ENCODE results near the gene UPK1B.
"Not testable (repeated sequence)": the region's sequence is repeated elsewhere in the genome, so short reads cannot be mapped to it uniquely, and the experiment has no call there.

Gene UPK1B

DNA sequence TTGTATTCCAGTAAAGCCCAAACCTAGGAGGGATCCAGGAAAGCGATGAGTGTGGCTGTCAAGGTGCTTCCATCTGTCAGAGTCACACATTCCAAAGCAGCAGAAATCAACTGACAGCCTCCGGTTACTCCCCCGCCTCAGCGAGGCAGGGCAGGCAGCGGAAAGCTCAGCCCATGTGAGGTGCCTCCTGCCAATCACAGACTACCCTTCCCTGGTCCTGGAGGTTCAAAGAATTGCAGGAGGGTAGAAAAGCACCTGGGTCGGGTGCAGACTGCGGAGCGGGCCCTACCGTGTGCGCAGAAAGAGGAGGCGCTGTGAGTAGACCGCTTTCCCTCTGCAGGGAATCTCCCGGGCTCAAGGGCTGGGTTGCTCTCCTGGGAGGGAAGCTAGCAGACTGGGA, at the start of gene UPK1B:
Gene UPK1B (plus strand): TSS at position 274 of the 400 bp plus-strand sequence. CDS start 13,144 bp downstream, outside the sequence.
- DNase-seq (ENCODE audit: low read depth, low spot score) = no peak

DNA sequence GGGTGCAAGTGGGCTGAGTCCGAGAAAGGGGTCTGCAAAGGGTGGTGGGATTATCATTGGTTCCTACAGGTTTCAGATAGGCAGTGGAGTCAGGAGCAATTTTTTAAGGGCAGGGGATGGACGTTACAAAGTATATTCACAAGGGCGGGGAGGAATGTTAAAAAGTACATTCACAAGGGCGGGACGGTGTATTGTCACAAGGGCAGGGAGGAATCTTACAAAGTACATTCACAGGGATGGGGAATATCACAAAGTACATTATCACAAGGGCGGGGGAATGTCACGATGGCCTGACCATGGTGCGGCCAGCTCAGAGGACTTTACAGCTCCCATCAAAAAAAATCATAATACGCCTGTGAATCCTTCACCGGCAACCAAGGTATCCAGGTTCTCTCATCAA, 48.1 kb upstream of the UPK1B start:
- DNase-seq (ENCODE audit: low read depth, low spot score) = no peak

DNA sequence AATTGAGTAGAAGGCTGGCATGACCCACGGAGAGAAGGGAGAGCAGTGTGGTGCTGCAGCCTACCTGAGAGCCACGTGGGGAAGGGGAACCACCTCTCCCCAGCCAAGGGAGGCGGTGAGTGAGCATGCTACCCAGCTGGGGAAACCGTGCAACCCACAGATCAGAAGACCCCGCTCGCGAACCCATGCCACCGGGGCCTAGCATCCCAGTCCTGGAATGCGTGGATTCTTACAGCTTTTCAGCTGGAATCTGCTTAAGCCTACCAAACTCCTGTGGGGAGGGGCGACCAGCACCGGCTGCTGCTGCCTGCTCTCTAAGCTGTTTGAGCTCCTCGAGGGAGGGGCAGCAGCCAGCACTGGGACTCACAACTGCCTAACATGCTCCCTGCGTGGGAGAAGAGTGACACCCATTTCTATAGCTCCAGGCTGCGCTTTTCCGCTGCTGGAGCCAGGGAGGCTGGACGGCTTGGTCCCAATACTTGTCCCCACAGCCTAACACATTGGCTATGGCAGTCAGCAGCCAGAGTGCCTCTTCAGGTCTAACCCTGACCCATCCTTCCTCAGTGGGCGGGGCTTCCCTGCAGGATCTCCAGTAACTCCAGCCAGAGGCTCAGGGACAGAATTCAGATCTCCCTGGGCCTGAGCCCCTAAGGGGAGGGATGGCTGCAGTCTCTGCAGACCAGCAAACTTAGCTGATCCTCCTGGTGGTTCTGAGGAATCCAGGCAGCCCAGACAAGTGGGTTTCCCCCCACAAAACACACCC, 47.5 kb upstream of the UPK1B start:
- DNase-seq (ENCODE audit: low read depth, low spot score) = no peak

DNA sequence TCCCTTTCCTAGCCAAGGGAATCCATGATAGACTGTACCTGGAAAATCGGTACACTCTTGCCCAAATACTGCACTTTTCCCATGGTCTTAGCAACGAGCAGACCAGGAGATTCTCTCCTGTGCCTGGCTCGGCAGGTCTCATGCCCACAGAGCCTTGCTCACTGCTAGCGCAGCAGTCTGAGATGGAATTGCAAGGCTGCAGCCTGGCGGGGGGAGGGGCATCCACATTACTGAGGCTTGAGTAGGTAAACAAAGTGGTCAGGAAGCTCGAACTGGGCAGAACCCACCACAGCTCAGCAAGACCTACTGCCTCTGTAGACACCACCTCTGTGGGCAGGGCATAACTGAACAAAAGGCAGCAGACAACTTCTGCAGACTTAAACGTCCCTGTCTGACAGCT, 43.1 kb upstream of the UPK1B start:
- DNase-seq (ENCODE audit: low read depth, low spot score) = not testable (repeated sequence)

DNA sequence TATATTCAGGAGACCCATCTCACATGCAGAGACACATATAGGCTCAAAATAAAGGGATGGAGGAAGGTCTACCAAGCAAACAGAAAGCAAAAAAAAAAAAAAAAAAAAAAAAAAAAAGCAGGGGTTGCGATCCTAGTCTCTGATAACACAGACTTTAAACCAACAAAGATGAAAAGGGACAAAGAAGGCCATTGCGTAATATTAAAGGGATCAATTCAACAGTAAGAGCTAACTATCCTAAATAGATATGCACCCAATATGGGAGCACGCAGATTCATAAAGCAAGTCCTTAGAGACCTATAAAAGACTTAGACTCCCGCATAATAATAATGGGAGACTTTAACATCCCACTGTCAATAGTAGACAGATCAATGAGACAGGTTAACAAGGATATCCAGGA, 41.1 kb upstream of the UPK1B start:
- DNase-seq (ENCODE audit: low read depth, low spot score) = not testable (repeated sequence)

DNA sequence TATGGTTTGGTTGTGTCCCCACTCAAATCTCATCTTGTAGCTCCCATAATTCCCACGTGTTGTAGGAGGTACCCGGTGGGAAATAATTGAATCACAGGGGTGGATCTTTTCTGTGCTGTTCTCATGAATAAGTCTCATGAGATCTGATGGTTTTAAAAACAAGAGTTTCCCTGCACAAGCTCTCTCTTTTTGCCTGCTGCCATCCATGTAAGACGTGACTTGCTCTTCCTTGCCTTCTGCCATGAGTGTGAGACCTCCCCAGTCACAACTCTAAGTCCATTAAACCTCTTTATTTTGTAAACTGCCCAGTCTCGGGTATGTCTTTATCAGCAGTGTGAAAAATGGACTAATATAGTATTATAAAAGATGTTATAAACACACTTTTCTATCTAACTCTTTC, 34.0 kb upstream of the UPK1B start:
- not testable (repeated sequence) for DNase-seq (ENCODE audit: low read depth, low spot score)

DNA sequence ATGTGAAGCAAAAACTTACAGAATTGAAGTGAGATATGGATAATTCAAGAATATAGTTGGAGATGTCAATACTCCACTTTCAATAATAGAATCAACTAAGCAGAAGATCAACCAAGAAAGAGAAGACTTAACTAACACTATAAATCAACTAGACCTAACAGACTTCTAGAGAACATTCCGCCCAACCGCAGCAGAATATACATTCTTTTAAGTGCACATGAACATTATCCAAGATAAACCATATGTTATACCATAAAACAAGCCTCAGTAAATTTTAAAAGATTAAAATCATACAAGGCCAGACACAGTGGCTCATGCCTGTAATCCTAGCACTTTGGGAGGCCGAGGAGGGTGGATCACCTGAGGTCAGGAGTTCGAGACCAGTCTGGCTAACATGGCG, 32.9 kb upstream of the UPK1B start:
- DNase-seq (ENCODE audit: low read depth, low spot score) = no peak

DNA sequence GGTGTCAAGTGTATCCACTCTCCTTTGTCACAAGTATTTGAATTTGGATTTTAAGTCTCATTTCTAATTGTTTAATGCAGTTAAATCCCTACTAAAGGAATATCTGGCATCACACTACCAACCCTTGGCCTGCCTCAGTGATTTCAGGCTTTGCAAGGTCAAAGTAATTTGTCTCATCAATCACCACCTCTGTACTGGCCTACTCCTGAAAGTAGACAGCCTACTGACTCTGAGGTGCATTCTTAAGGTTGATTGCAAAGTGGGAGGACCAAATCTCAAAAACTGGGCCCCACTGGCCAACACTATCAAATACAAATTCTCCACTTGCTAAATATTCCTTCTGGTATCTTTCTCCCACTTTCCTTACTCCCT, 28.3 kb upstream of the UPK1B start:
- DNase-seq (ENCODE audit: low read depth, low spot score) = no peak

DNA sequence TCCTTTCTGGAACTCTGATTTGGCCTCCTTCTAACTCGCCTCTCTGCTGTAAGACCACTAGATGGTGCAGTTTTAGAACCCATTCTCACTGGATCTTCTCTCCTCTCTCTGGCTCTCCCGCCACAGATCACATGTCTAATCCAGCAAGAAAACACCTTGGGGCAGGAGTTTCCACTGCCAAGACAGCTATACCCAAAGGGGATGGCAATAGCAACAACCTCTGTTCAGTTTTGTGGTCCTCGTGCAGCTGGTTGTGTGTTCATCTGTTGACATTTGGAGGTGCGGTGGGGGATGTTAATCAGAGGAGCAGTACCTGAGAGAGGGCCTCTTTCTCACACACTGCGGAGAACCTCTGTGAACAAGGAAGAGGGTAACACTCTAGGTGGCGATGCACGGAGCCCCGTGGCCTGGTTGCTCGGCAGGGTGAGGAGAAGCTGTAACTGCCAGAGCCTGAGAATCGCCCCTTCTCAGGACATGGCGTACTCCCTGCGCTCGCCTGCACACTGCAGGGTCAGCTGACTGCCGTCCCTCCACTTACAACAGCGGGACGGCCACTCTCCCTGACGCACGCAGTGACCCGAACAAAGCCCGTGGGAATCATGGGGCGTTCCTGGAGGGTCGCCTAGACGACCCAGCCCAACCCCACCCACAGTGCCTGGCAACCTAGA, 27.8 kb upstream of the UPK1B start, which contains the start of gene TEX55:
Gene TEX55 (plus strand): TSS at position 666 of the 668 bp plus-strand sequence. CDS start 25 bp downstream, outside the sequence.
- no peak for DNase-seq (ENCODE audit: low read depth, low spot score)

DNA sequence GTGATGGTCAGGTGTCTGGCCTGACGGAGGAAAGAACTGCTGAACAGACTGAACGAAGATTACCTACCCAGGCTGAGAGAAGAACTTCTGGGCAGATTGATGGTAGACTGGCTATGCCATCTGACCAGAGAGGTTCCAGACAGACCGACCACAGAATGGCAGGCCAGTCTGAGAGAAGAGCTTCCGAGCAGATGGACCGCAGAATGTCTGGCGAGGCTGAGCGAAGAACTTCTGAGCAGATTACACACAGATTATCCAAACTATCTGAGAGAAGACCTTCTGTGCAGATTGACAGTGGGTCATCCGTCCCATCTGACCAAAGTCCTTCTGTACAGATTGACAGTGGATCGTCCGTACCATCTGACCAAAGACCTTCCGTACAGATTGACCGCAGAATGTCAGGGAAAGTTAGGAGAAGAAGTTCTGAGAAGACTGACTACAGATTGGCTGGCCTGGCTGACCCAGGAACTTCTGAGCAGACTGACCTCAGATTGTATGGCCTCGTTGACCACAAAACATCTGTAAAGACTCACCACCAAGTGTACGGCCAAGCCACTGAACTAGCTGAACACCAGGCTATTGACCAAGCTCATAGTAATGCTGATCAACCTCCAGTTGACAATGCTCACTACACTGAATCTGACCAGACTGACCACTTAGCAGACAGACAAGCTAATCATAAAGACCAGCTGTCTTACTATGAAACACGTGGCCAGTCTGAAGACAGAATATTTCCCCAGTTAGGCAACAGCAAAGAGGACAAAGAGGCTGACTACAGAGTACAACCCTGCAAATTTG, 26.6 kb upstream of the UPK1B start:
- DNase-seq (ENCODE audit: low read depth, low spot score) = no peak

DNA sequence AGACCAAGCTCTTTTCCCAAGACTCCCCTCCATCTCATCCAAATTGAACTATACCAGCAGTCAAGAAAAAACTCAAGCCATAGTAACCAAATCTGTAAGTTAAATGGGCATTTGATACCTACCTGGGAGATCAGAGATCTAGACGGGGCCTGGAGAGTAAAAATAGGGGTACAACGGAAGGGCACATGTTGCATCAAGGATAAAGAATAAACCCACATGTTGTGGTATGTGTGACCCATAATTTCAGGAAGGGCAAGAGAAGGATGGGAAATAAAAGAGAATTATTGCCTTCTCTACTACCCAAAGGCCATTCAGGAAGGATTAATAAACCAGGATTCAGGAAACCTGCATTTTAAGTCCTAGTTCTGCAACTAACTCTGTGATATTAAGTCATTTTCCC, 25.9 kb upstream of the UPK1B start:
- no peak for DNase-seq (ENCODE audit: low read depth, low spot score)

DNA sequence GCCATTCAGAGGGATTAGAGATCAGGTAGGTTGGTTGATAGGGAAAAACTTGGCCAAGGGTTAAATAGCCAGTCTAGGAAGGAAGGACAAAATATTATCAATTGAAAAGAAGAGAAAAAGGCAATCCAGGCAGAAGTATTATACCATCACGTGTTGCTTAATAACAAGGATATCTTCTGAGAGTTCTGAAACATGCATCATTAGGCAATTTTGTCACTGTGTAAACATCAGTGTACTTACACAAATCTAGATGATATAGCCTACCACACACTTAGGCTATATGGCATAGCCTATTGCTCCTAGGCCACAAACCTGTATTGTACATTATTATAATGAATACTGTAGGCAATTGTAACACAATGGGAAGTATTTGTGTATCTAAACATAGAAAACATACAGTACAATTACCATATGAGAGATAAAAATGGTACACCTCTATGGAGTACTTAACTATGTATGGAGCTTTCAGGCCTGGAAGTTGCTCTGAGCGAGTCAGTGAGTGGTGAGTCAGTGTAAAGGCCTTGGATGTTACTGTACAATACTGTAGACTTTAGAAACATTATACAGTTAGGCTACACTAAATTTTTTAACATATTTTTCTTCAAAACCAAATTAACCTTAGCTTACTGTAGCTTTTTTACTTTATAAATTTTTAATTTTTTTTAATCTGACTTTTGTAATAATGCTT, 24.8 kb upstream of the UPK1B start:
- no peak for DNase-seq (ENCODE audit: low read depth, low spot score)

DNA sequence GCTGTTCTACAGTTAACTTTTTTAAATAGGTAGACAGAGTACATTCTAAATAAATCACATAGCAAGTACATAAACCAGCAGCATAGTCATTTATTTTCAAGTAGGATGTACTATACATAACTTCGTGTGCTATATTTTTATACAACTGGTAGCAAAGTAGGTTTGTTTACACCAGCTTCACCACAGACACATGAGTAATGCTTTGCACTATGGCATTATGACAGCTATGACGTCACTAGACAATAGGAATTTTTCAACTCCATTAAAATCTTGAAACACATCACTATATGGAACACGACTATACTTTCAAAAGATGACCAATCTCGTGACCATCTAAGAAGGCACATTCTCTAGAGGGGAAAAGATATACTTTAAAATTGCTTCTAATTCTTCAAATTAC, 23.9 kb upstream of the UPK1B start:
- no peak for DNase-seq (ENCODE audit: low read depth, low spot score)

DNA sequence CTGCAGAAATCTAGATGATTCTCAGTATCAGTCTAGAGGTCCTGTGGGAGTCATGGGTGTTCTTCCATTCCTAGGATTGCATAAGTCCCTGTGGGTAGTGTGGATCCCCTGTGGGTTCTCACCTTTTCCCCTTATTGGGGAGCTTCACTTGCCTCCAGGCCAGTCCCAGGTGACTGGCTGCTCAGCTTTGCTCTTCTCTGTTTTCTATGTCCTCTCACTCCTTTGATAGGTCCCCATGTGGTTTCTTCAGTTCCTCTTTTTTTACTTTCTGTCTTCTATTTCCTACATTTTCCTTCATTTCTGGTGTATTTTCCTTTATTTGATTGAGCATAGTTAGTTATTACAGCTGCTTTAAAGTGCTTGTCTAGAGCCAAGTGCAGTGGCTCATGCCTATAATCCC, 16.5 kb upstream of the UPK1B start:
- no peak for DNase-seq (ENCODE audit: low read depth, low spot score)

DNA sequence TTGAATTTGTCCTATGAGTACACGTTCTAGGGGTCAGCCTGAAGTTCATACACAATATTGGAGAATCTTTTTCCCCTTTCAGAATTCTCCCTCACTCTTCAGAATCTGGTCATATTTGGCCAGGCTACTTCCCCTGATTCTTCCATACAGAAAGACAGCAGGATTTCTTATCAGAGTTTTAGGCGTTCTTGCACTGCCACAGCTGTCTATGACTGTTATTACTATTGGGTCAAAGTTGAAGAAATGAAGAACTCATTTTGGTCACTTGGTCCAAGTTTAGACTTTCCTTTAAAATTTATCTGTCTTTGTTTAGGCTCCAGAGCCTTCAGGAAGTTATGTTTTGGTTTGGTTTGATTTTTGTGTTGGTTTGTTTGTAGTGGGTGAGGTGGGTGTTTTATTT, 15.4 kb upstream of the UPK1B start:
- no peak for DNase-seq (ENCODE audit: low read depth, low spot score)

DNA sequence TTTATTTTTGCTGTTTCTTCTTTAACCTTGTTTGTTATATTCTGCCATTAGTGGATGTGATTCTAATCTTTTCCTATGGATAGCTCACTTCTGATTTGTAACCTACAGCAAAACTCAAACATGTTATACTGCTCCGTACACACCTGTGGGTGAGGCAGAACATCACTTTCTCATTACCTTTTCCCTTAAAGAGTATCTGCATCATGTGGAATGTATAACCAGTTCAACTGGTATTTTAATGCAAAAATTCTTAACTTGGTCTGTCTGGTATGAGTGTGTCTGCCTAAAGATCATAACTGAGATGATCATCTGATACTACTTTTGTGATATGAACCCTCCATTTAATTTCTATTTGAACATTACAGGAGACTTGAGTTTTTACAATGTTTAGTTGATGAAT, 13.0 kb upstream of the UPK1B start:
- DNase-seq (ENCODE audit: low read depth, low spot score) = no peak

DNA sequence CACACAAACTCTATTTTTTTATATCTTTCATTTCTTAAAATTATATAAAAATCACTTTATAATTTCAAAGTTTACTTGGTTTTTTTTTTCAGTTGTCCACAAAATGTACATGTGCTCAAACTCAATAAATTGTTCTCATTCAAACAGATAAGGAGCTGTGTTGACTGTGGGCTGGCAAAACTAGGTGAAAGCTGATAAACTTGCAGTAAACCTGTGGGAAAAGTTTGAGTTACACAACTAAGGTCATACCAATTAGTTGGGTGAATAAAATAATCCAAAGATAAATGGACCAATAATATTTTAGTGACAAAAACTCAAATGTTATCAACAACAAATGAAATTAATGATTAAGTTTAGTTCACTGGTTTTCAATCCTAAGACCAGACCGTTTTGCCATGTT, 12.6 kb upstream of the UPK1B start:
- no peak for DNase-seq (ENCODE audit: low read depth, low spot score)

DNA sequence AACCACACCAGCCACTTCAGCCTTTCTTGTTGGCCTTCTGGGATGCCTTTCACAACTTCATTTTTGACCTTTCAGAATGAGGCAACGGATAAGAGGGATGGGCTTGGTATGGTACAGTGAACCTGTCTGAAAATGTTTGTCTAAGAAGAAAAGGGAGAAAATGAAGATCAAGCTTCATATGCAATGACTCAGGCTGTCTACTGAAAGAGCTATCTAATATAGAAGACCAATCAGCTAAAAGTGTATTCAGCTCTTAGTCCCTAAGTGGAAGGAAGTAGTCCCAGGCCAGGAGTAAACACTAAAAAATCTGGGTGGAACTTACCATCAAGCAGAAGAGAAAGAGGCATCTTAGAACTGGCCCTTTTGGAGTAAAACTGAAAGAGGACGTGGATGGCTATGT, 12.2 kb upstream of the UPK1B start:
- DNase-seq (ENCODE audit: low read depth, low spot score) = no peak

DNA sequence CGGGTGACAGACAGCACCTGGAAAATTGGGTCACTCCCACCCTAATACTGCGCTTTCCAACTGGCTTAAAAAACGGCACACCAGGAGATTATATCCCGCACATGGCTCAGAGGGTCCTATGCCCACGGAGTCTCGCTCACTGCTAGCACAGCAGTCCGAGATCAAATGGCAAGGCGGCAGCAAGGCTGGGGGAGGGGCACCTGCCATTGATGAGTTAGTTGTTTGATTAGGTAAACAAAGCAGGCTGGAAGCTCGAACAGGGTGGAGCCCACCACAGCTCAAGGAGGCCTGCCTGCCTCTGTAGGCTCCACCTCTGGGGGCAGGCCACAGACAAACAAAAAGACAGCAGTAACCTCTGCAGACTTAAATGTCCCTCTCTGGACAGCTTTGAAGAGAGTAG, 8.7 kb upstream of the UPK1B start:
- not testable (repeated sequence) for DNase-seq (ENCODE audit: low read depth, low spot score)

DNA sequence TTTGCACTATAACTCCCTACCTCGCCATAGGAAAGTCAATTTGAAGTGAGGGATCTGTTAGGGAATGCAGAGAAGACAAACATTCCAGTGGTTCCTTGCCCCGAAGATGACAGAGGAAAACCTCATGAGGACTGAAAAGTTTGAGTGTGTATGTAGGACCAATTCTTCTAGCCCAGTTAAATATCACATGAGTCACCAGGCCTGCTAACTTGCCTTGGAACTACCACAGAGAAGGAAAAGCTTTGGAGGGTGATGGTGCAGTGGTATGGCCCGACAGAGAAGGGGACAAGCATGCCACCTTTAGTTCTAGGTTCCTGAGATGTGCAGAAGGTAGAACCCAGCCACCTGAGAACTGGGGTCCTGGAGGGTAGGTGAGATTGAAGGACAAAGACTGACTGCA, 2.6 kb upstream of the UPK1B start:
- no peak for DNase-seq (ENCODE audit: low read depth, low spot score)

DNA sequence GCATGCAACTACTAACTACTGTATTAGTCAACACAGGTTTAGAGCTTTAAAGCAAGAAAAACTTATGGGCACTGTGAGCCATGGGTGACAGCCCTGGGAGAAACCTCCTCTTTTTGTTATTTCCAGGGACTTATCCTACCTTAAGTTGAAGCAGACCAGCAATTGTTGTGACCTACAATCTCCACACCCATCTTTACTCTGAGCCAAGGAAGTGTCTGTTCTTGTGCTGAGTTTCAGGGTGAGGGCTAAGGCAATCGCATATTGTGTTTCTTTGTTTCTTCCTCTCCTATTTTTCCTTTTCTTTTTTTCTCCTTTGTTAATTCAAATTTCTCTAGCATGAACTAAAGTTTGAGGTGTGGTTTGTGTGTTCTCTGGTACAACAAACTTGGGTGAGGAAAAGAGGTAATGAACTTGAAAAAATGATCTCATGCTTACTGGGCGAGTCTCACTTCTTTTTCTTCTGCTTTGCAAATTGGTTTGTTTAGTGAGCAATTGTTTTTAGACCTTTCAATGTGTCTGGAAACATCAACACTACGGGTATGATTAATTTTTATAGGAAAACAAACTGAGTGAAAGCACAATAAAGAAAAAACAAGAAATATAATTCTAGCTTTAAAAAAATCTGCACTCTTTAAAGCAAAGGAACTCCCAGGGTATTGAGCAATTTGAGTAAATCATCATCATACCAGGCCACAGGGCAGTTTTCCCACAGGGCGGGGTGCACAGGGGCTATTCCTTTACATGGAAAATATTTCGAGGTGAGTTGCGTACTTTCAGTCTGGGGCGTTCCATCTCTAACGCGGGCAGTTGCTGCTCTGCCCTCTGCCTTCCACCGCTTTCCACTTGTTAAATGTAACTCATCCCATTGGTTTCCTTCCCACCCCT, 2.7 kb downstream of the UPK1B start:
- DNase-seq (ENCODE audit: low read depth, low spot score) = no peak
